OCI-LY1 (cell line): ENCODE measurements around the gene CWF19L2.

Source experiments
- EZH2 ChIP-seq: fragments of 200-600 bp; sonication (generic), shearing (Covaris generic); IDR thresholded peaks from 2 replicates; pipeline ENCODE4 v1.8.0; 2017; ENCODE audit warnings: borderline replicate concordance, mixed run types, mild to moderate bottlenecking, antibody characterized with exemption, low read length, moderate library complexity, mixed read lengths
- TF ChIP-seq, protein P1 (sequence below): fragments of 200-600 bp; sonication (generic), shearing (Covaris generic); IDR thresholded peaks from 2 replicates; pipeline ENCODE4 v1.5.1; 2017; ENCODE audit warnings: mild to moderate bottlenecking, antibody characterized with exemption, low read length, moderate library complexity, mixed read lengths

DNA sequence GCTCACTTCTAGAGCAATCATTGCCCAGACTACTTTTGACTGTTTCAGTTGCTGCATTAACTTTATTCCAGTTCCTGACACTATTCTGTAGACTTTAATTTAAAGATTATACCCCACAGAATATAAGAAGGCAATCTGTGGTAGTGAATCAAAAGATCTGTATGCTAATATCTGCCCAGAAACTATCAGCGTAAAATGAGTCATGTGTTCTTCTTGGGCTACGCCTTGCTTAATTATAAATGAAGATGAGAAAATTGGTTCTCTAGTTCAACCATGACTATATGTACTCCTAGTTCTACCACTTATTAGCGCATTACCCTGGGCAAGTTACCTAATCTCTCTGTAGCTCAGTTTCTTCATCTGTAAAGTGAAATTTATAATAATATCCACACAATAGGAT is 128.5 kb downstream of the CWF19L2 start:
- TF ChIP-seq, protein P1, sequence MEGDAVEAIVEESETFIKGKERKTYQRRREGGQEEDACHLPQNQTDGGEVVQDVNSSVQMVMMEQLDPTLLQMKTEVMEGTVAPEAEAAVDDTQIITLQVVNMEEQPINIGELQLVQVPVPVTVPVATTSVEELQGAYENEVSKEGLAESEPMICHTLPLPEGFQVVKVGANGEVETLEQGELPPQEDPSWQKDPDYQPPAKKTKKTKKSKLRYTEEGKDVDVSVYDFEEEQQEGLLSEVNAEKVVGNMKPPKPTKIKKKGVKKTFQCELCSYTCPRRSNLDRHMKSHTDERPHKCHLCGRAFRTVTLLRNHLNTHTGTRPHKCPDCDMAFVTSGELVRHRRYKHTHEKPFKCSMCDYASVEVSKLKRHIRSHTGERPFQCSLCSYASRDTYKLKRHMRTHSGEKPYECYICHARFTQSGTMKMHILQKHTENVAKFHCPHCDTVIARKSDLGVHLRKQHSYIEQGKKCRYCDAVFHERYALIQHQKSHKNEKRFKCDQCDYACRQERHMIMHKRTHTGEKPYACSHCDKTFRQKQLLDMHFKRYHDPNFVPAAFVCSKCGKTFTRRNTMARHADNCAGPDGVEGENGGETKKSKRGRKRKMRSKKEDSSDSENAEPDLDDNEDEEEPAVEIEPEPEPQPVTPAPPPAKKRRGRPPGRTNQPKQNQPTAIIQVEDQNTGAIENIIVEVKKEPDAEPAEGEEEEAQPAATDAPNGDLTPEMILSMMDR = no peak
- TF ChIP-seq EZH2 = no peak
